HUDEP-2 (cell line): Measurements from ENCODE around the gene GNAQ.

Source experiments
- DNase-seq, 76 experiments: peaks; one replicate each; lab custom pipeline; 2025; ENCODE audit not compliant: unreplicated experiment in 76 of 76; lab: John Stamatoyannopoulos, UW

The GNAQ gene

GRCh38 chr9:78005231-78006002 lies 26.2 kb downstream of the GNAQ start:
- no peak for DNase-seq

DNA sequence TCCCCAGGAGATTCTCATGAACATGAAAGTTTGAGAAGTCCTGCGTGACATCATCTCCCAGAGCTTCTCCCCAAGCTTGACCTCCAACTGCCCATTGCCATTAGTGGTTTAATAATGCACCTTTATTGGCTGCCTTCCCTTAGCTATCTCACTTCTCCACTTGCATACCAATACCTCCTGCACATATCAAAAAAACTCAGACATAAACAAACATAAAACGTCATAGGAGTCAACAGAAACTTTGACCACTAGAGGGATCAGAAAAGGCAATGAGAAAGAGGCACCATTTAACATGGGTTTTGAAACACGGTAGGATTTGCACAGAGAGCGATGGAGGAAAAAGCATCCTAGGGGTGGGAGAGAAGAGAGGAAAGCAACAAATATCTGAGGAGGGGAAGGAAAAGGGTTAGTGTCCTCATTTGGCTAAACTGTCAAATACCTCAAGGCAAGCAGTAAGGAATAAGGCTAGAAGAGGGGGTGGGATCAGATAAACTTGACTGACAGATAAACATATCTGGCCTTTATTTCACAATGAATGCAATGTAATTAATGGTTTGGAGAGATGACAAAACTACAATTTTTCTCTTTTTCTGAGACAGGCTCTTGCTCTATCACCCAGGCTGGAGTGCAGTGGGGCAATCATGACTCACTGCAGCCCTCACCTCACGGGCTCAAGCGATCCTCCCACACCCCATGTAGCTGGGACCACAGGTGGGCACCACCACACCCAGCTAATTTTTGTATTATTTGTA lies 27.0 kb downstream of the GNAQ start:
- peak in 6 of 76 experiments; percentile 11 to 28 (median 18) for DNase-seq

DNA sequence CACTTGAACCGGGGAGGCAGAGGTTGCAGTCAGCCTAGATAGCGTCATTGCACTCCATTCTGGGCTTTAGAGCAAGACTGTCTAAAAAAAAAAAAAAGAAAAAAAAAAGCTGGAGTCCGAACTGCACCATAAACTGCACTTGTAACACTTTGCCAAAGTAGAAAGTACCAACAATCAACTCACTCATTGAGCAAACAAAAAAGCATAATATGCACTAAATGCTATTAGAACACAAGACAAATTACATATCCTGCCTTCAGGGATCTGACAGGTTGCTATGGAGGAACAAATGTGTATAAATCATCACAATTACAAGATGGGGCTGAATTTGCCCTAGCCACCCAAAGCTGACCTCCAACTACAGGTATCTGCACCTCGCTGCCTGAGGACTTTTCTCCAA lies 27.9 kb downstream of the GNAQ start:
- no peak for DNase-seq

DNA sequence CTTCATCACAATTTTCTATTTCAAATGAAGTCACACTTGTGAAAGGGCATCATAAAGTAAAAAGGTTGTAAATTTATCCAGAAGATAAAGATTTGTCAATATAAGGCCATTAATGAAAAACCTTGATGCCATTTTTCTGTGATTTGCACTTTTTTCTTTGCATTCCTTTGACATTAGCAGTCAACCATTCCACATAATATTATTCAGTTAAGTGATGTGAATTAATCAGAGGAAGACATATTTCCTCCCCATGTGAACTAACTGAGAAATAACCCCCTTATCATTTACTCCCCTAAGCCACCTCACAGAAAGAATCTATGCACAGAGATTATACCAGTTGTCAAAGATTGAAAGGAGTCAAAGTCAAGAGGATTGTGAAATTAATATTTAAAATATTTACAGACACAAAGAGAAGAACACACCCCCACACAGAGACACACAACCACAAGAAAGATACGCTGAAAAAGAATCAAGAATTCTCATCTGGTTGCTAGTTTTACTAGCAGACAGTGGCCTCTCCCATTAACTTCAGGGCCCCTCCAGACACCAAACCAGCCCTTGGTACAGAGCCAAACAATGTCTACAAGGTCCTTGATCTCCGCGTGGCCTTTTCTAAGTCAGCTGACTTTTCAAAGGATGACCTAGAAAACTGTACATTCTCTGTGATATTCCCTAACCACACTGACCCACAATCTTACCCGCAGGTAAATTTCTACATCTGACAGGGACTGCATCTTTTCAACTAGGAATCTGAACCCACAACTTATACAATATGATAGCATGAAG lies 29.5 kb downstream of the GNAQ start:
- DNase-seq, result peak in 19 of 76 experiments; percentile 7 to 60 (median 29)

GRCh38 chr9:78000221-78000620 lies 31.4 kb downstream of the GNAQ start:
- no peak for DNase-seq

DNA sequence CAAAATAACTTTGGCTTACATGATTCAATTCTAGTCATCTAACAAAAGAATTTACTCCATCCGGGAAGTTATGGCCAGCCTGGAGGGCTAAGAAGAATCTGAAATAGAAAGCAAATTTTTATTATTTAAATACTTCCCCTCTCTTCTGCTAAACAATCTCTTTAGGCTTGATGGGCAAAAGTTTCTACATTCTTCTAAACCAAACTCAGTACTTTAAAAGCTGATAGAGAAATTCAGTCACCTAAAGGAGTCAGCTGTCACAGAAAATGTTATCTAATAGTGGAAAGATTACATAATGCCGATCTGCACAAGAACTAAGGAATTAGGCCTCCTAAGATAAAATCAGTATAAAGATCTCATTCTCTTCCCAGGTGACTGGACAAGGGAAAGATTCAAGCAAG lies 32.4 kb downstream of the GNAQ start:
- DNase-seq, result no peak

DNA sequence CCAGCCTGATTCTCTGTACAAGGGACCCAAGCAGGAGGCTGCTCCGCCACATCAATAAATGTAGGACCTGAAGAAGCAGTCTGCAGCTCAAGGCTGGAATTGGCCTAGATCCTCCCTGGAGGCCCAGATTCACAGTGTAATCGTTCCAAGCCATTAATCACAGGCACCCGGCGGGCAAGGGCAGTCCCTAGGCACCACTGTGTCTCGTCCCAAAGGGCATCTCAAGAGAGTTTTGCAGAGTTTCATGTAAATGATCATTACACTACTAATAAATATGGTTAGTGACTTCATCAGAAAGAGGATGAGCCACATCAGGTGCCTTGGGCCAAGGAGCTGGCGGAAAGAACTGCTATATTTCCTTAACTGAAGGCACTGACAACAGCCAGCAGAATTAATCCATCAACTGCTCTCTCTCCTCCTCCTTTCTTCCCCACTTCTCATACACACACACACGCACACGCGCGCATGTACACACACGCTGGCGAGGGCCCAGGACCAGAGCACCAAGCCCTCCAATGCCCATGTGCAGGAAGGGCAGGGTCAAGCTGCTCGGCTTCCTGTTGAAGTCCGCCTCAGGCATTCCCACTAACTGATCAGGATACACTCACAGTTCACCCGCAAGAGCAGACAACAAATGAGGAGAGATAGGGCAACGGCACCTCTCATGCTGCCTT lies 33.9 kb downstream of the GNAQ start:
- peak in 4 of 76 experiments; percentile 8 to 25 (median 20) for DNase-seq

DNA sequence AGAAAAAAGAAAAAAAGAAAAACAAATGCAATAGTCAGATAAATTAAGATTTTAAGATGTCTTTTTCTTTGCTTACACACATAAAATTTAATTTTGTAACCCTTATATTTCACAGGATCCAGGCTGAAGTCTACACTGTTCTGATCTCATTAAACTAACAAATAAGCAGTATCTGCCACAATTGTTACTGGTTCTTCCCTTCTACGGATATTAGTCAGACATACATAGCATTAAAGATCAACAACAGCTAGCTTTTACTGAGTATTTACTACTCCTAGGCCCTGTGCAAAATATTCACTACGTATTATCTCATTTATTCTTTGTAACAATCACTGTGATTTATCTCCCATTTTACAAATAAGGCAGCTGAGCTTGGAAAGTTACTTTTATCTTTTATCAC lies 34.9 kb downstream of the GNAQ start:
- DNase-seq, result no peak

DNA sequence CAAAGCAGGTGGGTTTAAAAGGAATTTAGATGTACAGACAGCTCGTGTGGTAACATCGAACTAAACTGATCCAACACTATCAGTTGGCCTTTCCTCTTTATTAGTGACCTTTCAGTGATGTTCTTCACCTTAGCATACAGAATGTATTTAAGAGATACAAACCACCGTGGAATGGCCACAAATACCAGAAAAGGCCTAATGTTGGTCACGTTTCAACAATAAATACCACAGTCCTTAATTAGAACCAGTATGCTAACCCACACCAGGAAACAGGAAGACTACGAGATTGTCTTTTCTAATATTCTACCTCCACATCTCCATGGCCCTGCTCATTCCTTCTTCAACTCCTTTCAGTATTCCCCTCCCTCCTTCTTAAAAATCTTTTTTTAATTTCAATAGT lies 40.4 kb downstream of the GNAQ start:
- no peak for DNase-seq

DNA sequence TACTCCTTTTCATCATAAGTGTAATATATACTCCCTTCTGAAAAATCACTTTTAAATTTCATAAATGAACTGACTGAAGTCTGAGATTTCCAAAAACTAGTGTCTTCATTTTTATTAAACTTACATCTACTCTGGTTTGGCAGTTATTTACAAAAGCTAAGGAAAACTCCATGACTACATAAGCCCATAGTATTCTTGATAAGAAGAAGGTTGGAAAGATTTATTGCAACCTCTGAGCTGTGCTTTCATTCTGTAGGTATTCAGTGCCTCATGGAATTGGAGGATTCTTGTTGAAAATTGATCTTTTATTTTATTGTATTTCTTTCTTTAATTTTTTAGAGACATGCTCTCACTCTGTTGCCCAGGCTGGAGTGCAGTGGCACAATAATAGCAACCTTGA lies 41.7 kb downstream of the GNAQ start:
- no peak for DNase-seq

DNA sequence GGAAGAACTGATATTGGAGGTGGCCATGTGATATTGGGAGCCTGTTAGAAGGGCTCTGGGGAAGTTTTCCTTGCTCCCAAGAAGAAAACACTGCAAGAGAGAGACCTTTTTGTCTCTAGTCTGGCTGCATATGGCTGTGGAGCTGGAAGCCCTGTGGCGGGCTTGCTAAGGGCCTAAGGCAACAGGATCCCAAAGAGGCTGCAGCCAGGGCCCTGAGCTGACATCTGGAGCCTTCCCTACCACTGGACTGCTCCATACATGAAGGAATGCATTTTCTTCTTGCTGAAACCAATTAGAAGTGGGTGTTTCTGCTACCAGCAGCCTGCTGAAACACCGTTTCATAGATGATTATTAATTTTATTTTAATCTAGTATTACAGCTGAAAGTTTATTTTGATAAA lies 42.2 kb downstream of the GNAQ start:
- DNase-seq, result no peak

- DNase-seq, result no peak
Observed at GRCh38 chr9:77988630-77989029, 43.0 kb downstream of the GNAQ start.

- no peak for DNase-seq
Observed at GRCh38 chr9:77987880-77988525, 43.6 kb downstream of the GNAQ start.

DNA sequence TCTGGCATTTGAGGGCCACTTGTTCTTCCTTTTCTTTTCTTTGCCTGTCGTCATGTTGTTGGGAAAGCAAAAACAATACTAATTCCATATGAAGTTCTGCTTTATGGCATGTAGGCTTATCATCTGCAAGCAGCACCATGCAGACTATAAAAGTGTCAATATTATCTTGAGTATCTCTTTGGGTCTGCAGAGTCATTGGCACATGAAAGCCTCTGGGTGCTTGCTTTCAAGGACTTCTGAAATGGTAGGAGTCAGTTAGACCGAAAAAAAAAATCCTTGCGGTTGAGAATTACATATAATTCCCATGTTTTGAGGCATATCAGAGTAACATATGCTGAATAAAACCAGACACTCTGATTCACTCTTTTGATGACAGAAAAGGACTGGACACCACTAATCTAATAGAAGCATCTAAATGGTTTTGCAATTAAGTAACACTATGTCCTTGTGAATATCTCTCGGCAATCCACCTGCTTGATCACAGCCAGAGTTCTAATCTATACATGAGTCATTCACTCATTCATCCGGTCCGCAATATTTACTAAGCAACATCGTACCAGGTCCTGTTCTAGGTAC lies 44.4 kb downstream of the GNAQ start:
- peak in 47 of 76 experiments; percentile 5 to 82 (median 54) for DNase-seq

DNA sequence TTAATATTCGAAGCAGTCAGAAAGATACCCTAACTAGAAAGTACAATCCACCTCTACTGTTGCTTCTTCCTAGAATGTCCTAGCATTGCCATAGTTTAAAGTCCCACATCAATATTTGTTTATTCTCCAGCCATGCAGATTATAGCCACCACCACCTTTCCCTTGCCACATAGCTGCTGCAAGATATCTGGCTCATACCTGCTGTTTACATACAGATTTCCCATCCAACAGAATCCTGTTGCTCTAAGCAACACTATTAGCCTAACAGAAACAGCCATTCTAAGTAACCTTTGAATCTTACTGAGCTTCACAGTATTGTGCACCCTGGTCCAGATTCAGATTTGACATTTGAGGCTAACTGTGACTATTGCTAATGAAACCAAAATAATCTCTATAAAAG lies 45.6 kb downstream of the GNAQ start:
- DNase-seq, result no peak

GRCh38 chr9:77983320-77983662 lies 48.3 kb downstream of the GNAQ start:
- DNase-seq, result no peak

DNA sequence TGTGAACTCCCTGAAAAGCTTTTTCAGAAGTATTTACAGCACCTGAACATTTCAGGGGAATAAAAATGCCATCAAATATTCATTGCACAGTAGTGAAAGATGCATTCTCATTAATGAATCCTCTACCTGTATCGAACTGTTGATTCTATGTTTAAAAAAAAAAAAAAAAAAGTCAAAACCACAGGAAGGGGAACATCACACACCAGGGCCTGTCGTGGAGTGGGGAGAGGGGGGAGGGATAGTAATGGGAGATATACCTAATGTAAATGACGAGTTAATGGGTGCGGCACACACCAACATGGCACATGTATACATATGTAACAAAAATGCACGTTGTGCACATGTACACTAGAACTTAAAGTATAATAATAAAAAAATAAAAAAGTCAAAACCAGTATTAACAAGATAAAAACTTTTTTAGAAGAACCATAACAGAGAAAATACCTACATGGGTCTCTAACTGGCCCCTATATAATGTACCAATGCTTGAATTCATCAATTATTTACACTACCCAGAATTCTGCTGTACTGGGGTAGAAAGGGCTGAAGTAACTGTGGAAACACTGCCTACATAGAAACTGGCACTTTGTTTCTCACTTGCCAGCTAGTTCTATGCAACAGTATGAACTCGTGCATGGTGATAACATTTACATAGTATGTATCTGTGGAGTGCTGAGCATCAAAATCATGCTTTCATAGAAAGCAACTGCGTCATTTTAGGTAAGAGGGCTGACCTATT lies 48.9 kb downstream of the GNAQ start:
- DNase-seq, result no peak

DNA sequence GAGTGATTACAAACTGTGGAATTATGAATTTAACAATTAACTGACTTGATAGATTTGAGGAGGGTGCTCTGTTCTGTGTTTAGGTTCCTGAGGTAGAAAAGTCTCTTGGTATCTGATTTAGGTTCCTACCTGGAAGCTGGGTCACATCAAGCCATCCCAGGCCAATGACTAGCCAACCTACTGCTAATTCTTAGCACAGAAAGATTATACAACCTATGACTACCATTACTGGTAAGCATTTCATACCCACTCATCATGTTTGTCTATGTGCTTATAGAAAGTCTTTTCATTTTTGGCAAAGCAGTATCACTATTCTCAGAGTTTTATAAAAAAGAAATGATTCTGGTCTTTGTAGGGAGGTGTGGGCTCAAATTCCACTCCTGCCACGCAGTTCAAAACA lies 49.7 kb downstream of the GNAQ start:
- no peak for DNase-seq

DNA sequence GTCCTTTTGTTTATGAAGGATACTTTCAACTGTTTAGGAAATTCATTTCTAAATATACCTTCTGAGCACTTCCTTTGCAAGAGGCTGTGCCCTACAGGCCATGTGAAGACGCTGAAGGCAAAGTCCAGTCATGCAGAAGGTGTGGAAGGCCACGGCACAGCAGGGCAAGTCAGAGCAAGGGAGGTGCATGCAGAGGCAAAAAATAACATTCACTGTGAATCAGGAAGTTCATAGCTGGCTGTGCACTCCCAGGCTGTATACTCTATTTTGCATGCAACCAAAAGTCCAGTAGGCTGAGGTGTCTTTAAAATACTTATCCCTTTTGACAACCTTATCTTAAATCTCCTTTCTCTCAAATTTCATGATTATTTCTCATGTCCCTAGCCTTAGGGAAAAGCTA lies 50.3 kb downstream of the GNAQ start:
- peak in 22 of 76 experiments; percentile 7 to 39 (median 20) for DNase-seq
